WTC11 (cell line): Measurements from ENCODE around the gene ISCU. TPM values are rescaled to one million over a fixed set of nuclear protein-coding genes. Genes with fewer than 3 reads are reported as not detected.

Source experiments
- ATAC-seq: fragments of 200-7000 bp; cut with Tn5 transposase; 2 replicates; pipeline ENCODE4 v1.10.0; 2021; ENCODE audit warnings: mild to moderate bottlenecking, moderate library complexity
- CTCF ChIA-PET: fragments of 300-600 bp; sonication (Branson Sonifier 250); formaldehyde crosslinking; loops from one replicate; lab custom pipeline; 2021; ENCODE audit warnings: antibody characterized with exemption; lab: Charles Lee
- POLR2A ChIA-PET: fragments of 350-600 bp; sonication (Branson Sonifier 250); formaldehyde crosslinking; loops from one replicate; lab custom pipeline; 2021; ENCODE audit warnings: antibody characterized with exemption; lab: Charles Lee
- DNase-seq: peaks from one replicate; pipeline ENCODE4 v3.0.0; 2021; ENCODE audit warnings: low spot score
- H3K27ac Mint-ChIP-seq: 2 replicates; pipeline ENCODE4 v1.8.0; 2021; ENCODE audit warnings: mixed read lengths
- H3K27me3 Mint-ChIP-seq: 2 replicates; pipeline ENCODE4 v1.8.0; 2021; ENCODE audit warnings: low read depth, mild to moderate bottlenecking, moderate library complexity, mixed read lengths
- H3K36me3 Mint-ChIP-seq: 2 replicates; pipeline ENCODE4 v1.8.0; 2021; ENCODE audit warnings: mixed read lengths
- H3K4me1 Mint-ChIP-seq: 2 replicates; pipeline ENCODE4 v1.8.0; 2022; ENCODE audit warnings: mixed read lengths
- H3K4me3 Mint-ChIP-seq: 2 replicates; pipeline ENCODE4 v1.8.0; 2021; ENCODE audit warnings: mild to moderate bottlenecking, moderate library complexity, mixed read lengths
- H3K9me3 Mint-ChIP-seq: 2 replicates; pipeline ENCODE4 v1.8.0; 2021; ENCODE audit warnings: mixed read lengths
- FOXK1 ChIP-seq: sonication (generic); formaldehyde crosslinking; IDR thresholded peaks from 2 replicates; pipeline ENCODE4 v1.8.0; 2022; ENCODE audit warnings: mild to moderate bottlenecking, moderate library complexity, missing genetic modification reagents
- HMGXB4 ChIP-seq: sonication (generic); formaldehyde crosslinking; IDR thresholded peaks from 2 replicates; pipeline ENCODE4 v1.8.1; 2023; ENCODE audit warnings: mild to moderate bottlenecking, moderate library complexity, missing genetic modification reagents
- JAZF1 ChIP-seq: fragments of 250-450 bp; sonication (Bioruptor Pico); IDR thresholded peaks from 2 replicates; pipeline ENCODE4 v1.9.0; 2021; ENCODE audit warnings: moderate library complexity, mild to moderate bottlenecking, inconsistent platforms
- MAX ChIP-seq: sonication (generic); formaldehyde crosslinking; IDR thresholded peaks from 2 replicates; pipeline ENCODE4 v1.8.0; 2022; ENCODE audit warnings: mild to moderate bottlenecking, missing genetic modification reagents
- MLX ChIP-seq: sonication (generic); formaldehyde crosslinking; IDR thresholded peaks from 2 replicates; pipeline ENCODE4 v1.8.1; 2023; ENCODE audit warnings: mild to moderate bottlenecking, missing genetic modification reagents, moderate library complexity
- RELA ChIP-seq: sonication (generic); formaldehyde crosslinking; IDR thresholded peaks from 2 replicates; pipeline ENCODE4 v1.8.1; 2022; ENCODE audit warnings: missing genetic modification reagents, mild to moderate bottlenecking, borderline replicate concordance
- TEAD1 ChIP-seq: sonication (generic); formaldehyde crosslinking; IDR thresholded peaks from 2 replicates; pipeline ENCODE4 v1.8.0; 2022; ENCODE audit warnings: mild to moderate bottlenecking, missing genetic modification reagents
- TP53 ChIP-seq: sonication (generic); formaldehyde crosslinking; IDR thresholded peaks from 2 replicates; pipeline ENCODE4 v1.8.1; 2023; ENCODE audit warnings: mild to moderate bottlenecking, missing genetic modification reagents
- ZNF219 ChIP-seq: sonication (generic); formaldehyde crosslinking; IDR thresholded peaks from 2 replicates; pipeline ENCODE4 v1.8.0; 2023; ENCODE audit warnings: missing genetic modification reagents, mild to moderate bottlenecking, borderline replicate concordance
- ZNF423 ChIP-seq: fragments of 250-450 bp; sonication (Bioruptor Pico); IDR thresholded peaks from 2 replicates; pipeline ENCODE4 v2.1.2; 2022; ENCODE audit warnings: mild to moderate bottlenecking, moderate library complexity
- ZNF512 ChIP-seq: sonication (generic); formaldehyde crosslinking; IDR thresholded peaks from 2 replicates; pipeline ENCODE4 v1.8.1; 2022; ENCODE audit warnings: missing genetic modification reagents, borderline replicate concordance
- ZNF532 ChIP-seq: fragments of 250-450 bp; sonication (Bioruptor Pico); IDR thresholded peaks from 2 replicates; pipeline ENCODE4 v1.9.0; 2021; ENCODE audit warnings: mild to moderate bottlenecking, borderline replicate concordance
- ZSCAN18 ChIP-seq: fragments of 250-450 bp; sonication (Bioruptor Pico); IDR thresholded peaks from 2 replicates; pipeline ENCODE4 v2.1.2; 2022; ENCODE audit warnings: mild to moderate bottlenecking, moderate library complexity
- total RNA-seq: library from RNA; stranded (reverse); gene quantifications from 3 replicates; pipeline ENCODE4 v1.2.3, GENCODE V29; 2021
- TF ChIP-seq, protein P1 (sequence below): sonication (generic); formaldehyde crosslinking; IDR thresholded peaks from 2 replicates; pipeline ENCODE4 v1.8.1; 2023; ENCODE audit warnings: mild to moderate bottlenecking, missing genetic modification reagents
- TF ChIP-seq, protein P2 (sequence below): sonication (generic); formaldehyde crosslinking; IDR thresholded peaks from 2 replicates; pipeline ENCODE4 v1.8.1; 2023; ENCODE audit warnings: mild to moderate bottlenecking, missing genetic modification reagents, moderate library complexity
- TF ChIP-seq, protein P3 (sequence below): sonication (generic); formaldehyde crosslinking; IDR thresholded peaks from 2 replicates; pipeline ENCODE4 v1.8.1; 2022; ENCODE audit warnings: mild to moderate bottlenecking, moderate library complexity, missing genetic modification reagents
- TF ChIP-seq, protein P4 (sequence below): fragments of 250-450 bp; sonication (Bioruptor Pico); IDR thresholded peaks from 2 replicates; pipeline ENCODE4 v1.9.0; 2021; ENCODE audit warnings: mild to moderate bottlenecking

ISCU gene
- total RNA-seq, 1 experiment from 2014 or later, result 85.9 TPM

DNA sequence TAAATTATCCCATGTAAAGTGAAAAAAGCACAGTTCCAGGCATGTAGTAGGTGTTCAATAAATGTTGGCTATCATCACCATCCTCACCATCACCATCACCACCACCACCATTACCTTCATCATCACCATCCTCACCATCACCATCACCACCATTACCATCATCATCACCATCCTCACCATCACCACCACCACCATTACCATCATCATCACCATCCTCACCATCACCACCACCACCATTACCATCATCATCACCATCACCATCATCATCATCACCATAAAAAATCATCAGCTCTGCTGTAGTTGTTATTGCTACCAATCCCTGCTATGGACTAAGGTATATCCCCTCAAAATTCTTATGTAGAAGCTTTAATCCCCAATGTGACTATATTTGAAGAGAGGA is 15.1 kb downstream of the ISCU start:
- TF ChIP-seq MLX (CRISPR knock-in tag) (no peak), FOXK1 (CRISPR knock-in tag) (no peak)
- TF ChIP-seq, protein P1, sequence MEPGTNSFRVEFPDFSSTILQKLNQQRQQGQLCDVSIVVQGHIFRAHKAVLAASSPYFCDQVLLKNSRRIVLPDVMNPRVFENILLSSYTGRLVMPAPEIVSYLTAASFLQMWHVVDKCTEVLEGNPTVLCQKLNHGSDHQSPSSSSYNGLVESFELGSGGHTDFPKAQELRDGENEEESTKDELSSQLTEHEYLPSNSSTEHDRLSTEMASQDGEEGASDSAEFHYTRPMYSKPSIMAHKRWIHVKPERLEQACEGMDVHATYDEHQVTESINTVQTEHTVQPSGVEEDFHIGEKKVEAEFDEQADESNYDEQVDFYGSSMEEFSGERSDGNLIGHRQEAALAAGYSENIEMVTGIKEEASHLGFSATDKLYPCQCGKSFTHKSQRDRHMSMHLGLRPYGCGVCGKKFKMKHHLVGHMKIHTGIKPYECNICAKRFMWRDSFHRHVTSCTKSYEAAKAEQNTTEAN, result no peak
- TF ChIP-seq, protein P2, sequence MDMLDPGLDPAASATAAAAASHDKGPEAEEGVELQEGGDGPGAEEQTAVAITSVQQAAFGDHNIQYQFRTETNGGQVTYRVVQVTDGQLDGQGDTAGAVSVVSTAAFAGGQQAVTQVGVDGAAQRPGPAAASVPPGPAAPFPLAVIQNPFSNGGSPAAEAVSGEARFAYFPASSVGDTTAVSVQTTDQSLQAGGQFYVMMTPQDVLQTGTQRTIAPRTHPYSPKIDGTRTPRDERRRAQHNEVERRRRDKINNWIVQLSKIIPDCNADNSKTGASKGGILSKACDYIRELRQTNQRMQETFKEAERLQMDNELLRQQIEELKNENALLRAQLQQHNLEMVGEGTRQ (CRISPR knock-in tag), result no peak
- TF ChIP-seq, all 79 proteins: peak for 0
- no peak overlapping the region for H3K4me3 Mint-ChIP-seq
- no peaks in the 10 kb centered on the region for H3K36me3 Mint-ChIP-seq
- no peaks in the 10 kb centered on the region for H3K4me1 Mint-ChIP-seq
- DNase-seq (no peak), ATAC-seq (no peak)
- H3K27ac Mint-ChIP-seq, result no peak overlapping the region
- no peaks in the 10 kb centered on the region for H3K27me3 Mint-ChIP-seq
- ChIA-PET POLR2A (no interaction called here), CTCF (interaction anchor here (1.3 kb wide), 1 partner anchor 12 kb away, joined by 3 read pairs; no protein-coding TSS in a partner anchor)
- H3K9me3 Mint-ChIP-seq, result peaks cover 23% of the 10 kb centered on the region

DNA sequence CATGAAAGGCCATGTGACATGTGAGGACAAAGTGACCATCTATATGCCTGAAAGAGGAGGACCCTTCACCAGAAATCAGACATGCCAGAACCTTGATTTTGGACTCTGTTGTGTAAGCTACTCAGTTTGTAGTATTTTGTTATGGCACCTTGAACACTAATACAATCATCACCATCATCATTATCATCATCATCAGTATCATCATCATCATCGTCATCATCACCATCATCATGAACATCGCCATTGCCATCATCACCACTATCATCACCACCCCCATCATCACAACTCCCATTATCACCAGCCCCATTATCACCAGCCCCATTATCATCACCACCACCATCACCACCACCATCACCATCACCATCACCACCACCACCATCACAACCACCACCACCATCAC is 15.9 kb downstream of the ISCU start:
- POLR2A ChIA-PET, result no interaction called here
- CTCF ChIA-PET, result no interaction called here

More for the DNA sequence above, 15.9 kb downstream of the ISCU start:
- Mint-ChIP-seq H3K36me3 (no peaks in the 10 kb centered on the region), H3K9me3 (peaks cover 23% of the 10 kb centered on the region), H3K27ac (no peak overlapping the region), H3K27me3 (no peaks in the 10 kb centered on the region), H3K4me3 (no peak overlapping the region), H3K4me1 (no peaks in the 10 kb centered on the region)
- DNase-seq (no peak), ATAC-seq (no peak)
- no peak for TF ChIP-seq HMGXB4 (CRISPR knock-in tag)
- TF ChIP-seq ZSCAN18 (CRISPR knock-in tag), result no peak
- no peak for TF ChIP-seq MAX (CRISPR knock-in tag)
- no peak for TF ChIP-seq JAZF1 (CRISPR knock-in tag)
- TF ChIP-seq RELA (CRISPR knock-in tag), result no peak
- no peak for TF ChIP-seq TP53 (CRISPR knock-in tag)
- TF ChIP-seq, protein P3, sequence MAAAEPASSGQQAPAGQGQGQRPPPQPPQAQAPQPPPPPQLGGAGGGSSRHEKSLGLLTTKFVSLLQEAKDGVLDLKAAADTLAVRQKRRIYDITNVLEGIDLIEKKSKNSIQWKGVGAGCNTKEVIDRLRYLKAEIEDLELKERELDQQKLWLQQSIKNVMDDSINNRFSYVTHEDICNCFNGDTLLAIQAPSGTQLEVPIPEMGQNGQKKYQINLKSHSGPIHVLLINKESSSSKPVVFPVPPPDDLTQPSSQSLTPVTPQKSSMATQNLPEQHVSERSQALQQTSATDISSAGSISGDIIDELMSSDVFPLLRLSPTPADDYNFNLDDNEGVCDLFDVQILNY, result no peak
- TF ChIP-seq, protein P4, sequence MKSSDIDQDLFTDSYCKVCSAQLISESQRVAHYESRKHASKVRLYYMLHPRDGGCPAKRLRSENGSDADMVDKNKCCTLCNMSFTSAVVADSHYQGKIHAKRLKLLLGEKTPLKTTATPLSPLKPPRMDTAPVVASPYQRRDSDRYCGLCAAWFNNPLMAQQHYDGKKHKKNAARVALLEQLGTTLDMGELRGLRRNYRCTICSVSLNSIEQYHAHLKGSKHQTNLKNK (CRISPR knock-in tag), result no peak
- TF ChIP-seq ZNF512 (CRISPR knock-in tag), result no peak
- TF ChIP-seq ZNF423 (CRISPR knock-in tag), result no peak
- TF ChIP-seq ZNF219 (CRISPR knock-in tag), result no peak
- TF ChIP-seq ZNF532 (CRISPR knock-in tag), result no peak
- no peak for TF ChIP-seq TEAD1
